Kidney epithelial cell (primary cell): ENCODE measurements around the gene SNCAIP. TPM values are rescaled to one million over a fixed set of nuclear protein-coding genes. Genes with fewer than 3 reads are reported as not detected.

Source experiments
- DNase-seq: peaks from one replicate; pipeline ENCODE4 v3.0.0-alpha.2; 2010; ENCODE audit warnings: low read depth
- H3K27me3 ChIP-seq: 2 replicates; pipeline ENCODE4 v1.6.0; 2011; ENCODE audit warnings: low read length; ENCODE audit not compliant: control insufficient read depth, insufficient read depth
- H3K36me3 ChIP-seq: 2 replicates; pipeline ENCODE4 v1.5.1; 2011; ENCODE audit warnings: low read length; ENCODE audit not compliant: control insufficient read depth, insufficient read depth
- H3K4me3 ChIP-seq: 2 replicates; pipeline ENCODE4 v1.5.1; 2011; ENCODE audit warnings: low read depth, mild to moderate bottlenecking, control low read depth, low read length
- CTCF ChIP-seq: IDR thresholded peaks from 2 replicates; pipeline ENCODE4 v1.5.1; 2011; ENCODE audit warnings: mild to moderate bottlenecking, moderate library complexity, low read length, control low read depth, inconsistent platforms; ENCODE audit not compliant: insufficient read depth, poor library complexity, severe bottlenecking
- total RNA-seq: library from RNA; depleted of rRNA; stranded (reverse); fragments of >200 nt; gene quantifications from 2 replicates; pipeline ENCODE4 v1.2.3, GENCODE V29; 2015

SNCAIP gene
- total RNA-seq, 1 donor from 2014 or later: 3.1 TPM

GRCh38 chr5:122385808-122386207 lies 73.8 kb downstream of the SNCAIP start:
- no peak for DNase-seq
- no peak for TF ChIP-seq CTCF
- H3K4me3 ChIP-seq: no peak overlapping the region
- H3K36me3 ChIP-seq: no peaks in the 10 kb centered on the region
- H3K27me3 ChIP-seq: no peaks in the 10 kb centered on the region

GRCh38 chr5:122390154-122390553 lies 78.1 kb downstream of the SNCAIP start:
- no peak for TF ChIP-seq CTCF
- no peak for DNase-seq
- no peaks in the 10 kb centered on the region for H3K36me3 ChIP-seq
- H3K4me3 ChIP-seq: no peak overlapping the region
- H3K27me3 ChIP-seq: no peaks in the 10 kb centered on the region

- Histone ChIP-seq H3K27me3 (no peaks in the 10 kb centered on the region), H3K36me3 (no peaks in the 10 kb centered on the region), H3K4me3 (no peak overlapping the region)
- TF ChIP-seq CTCF: no peak
- no peak for DNase-seq
These were observed 78.7 kb downstream of the SNCAIP start for GRCh38 chr5:122390694-122391093.

- H3K36me3 ChIP-seq: no peaks in the 10 kb centered on the region
- TF ChIP-seq CTCF: no peak
- H3K27me3 ChIP-seq: no peaks in the 10 kb centered on the region
- no peak overlapping the region for H3K4me3 ChIP-seq
- no peak for DNase-seq
These were observed 79.6 kb downstream of the SNCAIP start for GRCh38 chr5:122391621-122392020.

GRCh38 chr5:122392224-122392623 lies 80.2 kb downstream of the SNCAIP start:
- TF ChIP-seq CTCF: no peak
- no peaks in the 10 kb centered on the region for H3K27me3 ChIP-seq
- DNase-seq: no peak
- no peak overlapping the region for H3K4me3 ChIP-seq
- no peaks in the 10 kb centered on the region for H3K36me3 ChIP-seq

GRCh38 chr5:122392824-122393223 lies 80.8 kb downstream of the SNCAIP start:
- Histone ChIP-seq H3K36me3 (no peaks in the 10 kb centered on the region), H3K4me3 (no peak overlapping the region), H3K27me3 (no peaks in the 10 kb centered on the region)
- DNase-seq: no peak
- TF ChIP-seq CTCF: no peak
